Common myeloid progenitor, CD34-positive (primary cell): Measurements from ENCODE around the gene B4GALNT4.
"Not testable (repeated sequence)": the region's sequence is repeated elsewhere in the genome, so short reads cannot be mapped to it uniquely, and the experiment has no call there.

Source experiments
- CTCF ChIA-PET: fragments of 350-600 bp; sonication (Branson Sonifier 250); formaldehyde crosslinking; loops from one replicate; lab custom pipeline; 2021; ENCODE audit warnings: antibody characterized with exemption; lab: Charles Lee
- POLR2A ChIA-PET: fragments of 350-600 bp; sonication (Branson Sonifier 250); formaldehyde crosslinking; loops from one replicate; lab custom pipeline; 2021; ENCODE audit warnings: antibody characterized with exemption; lab: Charles Lee
- DNase-seq, 3 donors: peaks; one replicate each; pipeline versions ENCODE4 v3.0.0 to v3.0.0-alpha.2; 2013
- H3K27ac ChIP-seq, 2 experiments: 1 replicate in 1 of 2; 2 replicates in 1 of 2; pipeline ENCODE4 v1.7.0; 2013; ENCODE audit warnings: inconsistent platforms in 2 of 2, low read length in 2 of 2, mild to moderate bottlenecking in 2 of 2, low read depth in 1 of 2, moderate library complexity in 1 of 2; ENCODE audit not compliant: severe bottlenecking in 2 of 2, insufficient read depth in 1 of 2, poor library complexity in 1 of 2
- H3K27me3 ChIP-seq, 5 experiments: replicated peaks in 2 of 5; 1 replicate in 3 of 5; 2 replicates in 2 of 5; pipeline versions ENCODE4 v1.6.1 to v1.7.0; 2013; ENCODE audit warnings: low read length in 4 of 5, mild to moderate bottlenecking in 2 of 5, moderate library complexity in 2 of 5, inconsistent platforms in 1 of 5; ENCODE audit not compliant: insufficient read depth in 5 of 5, control insufficient read depth in 4 of 5
- H3K36me3 ChIP-seq, 4 experiments: 1 replicate in 2 of 4; 2 replicates in 2 of 4; pipeline versions ENCODE4 v1.6.1 to v1.7.0; 2013; ENCODE audit warnings: low read length in 3 of 4, control low read depth in 1 of 4, mild to moderate bottlenecking in 1 of 4; ENCODE audit not compliant: control insufficient read depth in 4 of 4, insufficient read depth in 4 of 4
- H3K4me1 ChIP-seq, 4 experiments: 1 replicate in 3 of 4; 2 replicates in 1 of 4; pipeline versions ENCODE4 v1.6.1 to v1.7.1; 2013; ENCODE audit warnings: low read length in 3 of 4, mild to moderate bottlenecking in 3 of 4, control low read depth in 1 of 4, inconsistent platforms in 1 of 4, moderate library complexity in 1 of 4; ENCODE audit not compliant: control insufficient read depth in 4 of 4, insufficient read depth in 4 of 4; ENCODE audit errors: control extremely low read depth in 1 of 4
- H3K4me3 ChIP-seq, 7 experiments: 1 replicate in 4 of 7; 2 replicates in 3 of 7; pipeline versions ENCODE4 v1.5.1 to v1.7.0; 2013; ENCODE audit warnings: mild to moderate bottlenecking in 7 of 7, low read length in 6 of 7, moderate library complexity in 6 of 7, inconsistent platforms in 2 of 7, low read depth in 2 of 7, control low read depth in 1 of 7; ENCODE audit not compliant: insufficient read depth in 4 of 7, control insufficient read depth in 1 of 7; ENCODE audit errors: extremely low read depth in 1 of 7
- H3K9me3 ChIP-seq, 5 experiments: 1 replicate in 4 of 5; 2 replicates in 1 of 5; pipeline versions ENCODE4 v1.6.1 to v1.7.1; 2013; ENCODE audit warnings: low read length in 4 of 5, mild to moderate bottlenecking in 2 of 5, inconsistent platforms in 1 of 5, low read depth in 1 of 5, moderate library complexity in 1 of 5; ENCODE audit not compliant: control insufficient read depth in 4 of 5, insufficient read depth in 2 of 5; ENCODE audit errors: control extremely low read depth in 1 of 5
- WGBS: methylation state at CpG from one replicate; pipeline ENCODE4 v1.1.5; 2013; ENCODE audit not compliant: insufficient coverage; 5-methylcytosine and 5-hydroxymethylcytosine counted together

B4GALNT4 gene

GRCh38 chr11:359181-359714, 10.1 kb upstream of the B4GALNT4 start:
- 73% methylated on average over 4 of the region's 5 CpGs for WGBS
- CTCF ChIA-PET = interaction anchor here (0.7 to 4.1 kb wide), 3 partner anchors 9 to 109 kb away, joined by 3 to 17 read pairs (median 3); no protein-coding TSS in a partner anchor
- H3K4me3 ChIP-seq = no peak overlapping the region
- DNase-seq = no peak
- no peak overlapping the region for H3K27ac ChIP-seq
- POLR2A ChIA-PET = interaction anchor here (0.6 kb wide), 1 partner anchor 43 kb away, joined by 5 read pairs; no protein-coding TSS in a partner anchor
- H3K9me3 ChIP-seq = peaks cover 0 to 15% (median 6%) of the 10 kb centered on the region in 5 experiments
- H3K4me1 ChIP-seq = peaks cover 4 to 14% (median 9%) of the 10 kb centered on the region in 4 experiments
- no peaks in the 10 kb centered on the region for H3K27me3 ChIP-seq
- no peaks in the 10 kb centered on the region for H3K36me3 ChIP-seq

- ChIA-PET CTCF (interaction anchor here (0.8 to 5.6 kb wide), 5 partner anchors 33 to 110 kb away, joined by 3 to 37 read pairs (median 17); partner anchors contain the start of genes IFITM2 and PTDSS2), POLR2A (no interaction called here)
- H3K4me3 ChIP-seq = no peak overlapping the region
- peaks cover 0 to 15% (median 6%) of the 10 kb centered on the region in 5 experiments for H3K9me3 ChIP-seq
- H3K27ac ChIP-seq = no peak overlapping the region
- peaks cover 0 to 9% (median 0%) of the 10 kb centered on the region in 5 experiments for H3K27me3 ChIP-seq
- no peaks in the 10 kb centered on the region for H3K36me3 ChIP-seq
- DNase-seq = no peak
- peaks cover 0 to 4% (median 3%) of the 10 kb centered on the region in 4 experiments for H3K4me1 ChIP-seq
- 87% methylated on average over 22 of the region's 22 CpGs for whole genome bisulfite sequencing
Measured at GRCh38 chr11:360326-361280, 8.7 kb upstream of the B4GALNT4 start.

GRCh38 chr11:362642-363442, 6.5 kb upstream of the B4GALNT4 start:
- 92% methylated on average over 29 of the region's 36 CpGs for WGBS
- H3K4me1 ChIP-seq = no peaks in the 10 kb centered on the region
- POLR2A ChIA-PET = no interaction called here
- no peak overlapping the region for H3K4me3 ChIP-seq
- no peak for DNase-seq
- H3K27me3 ChIP-seq = peaks cover 0 to 28% (median 11%) of the 10 kb centered on the region in 5 experiments
- H3K9me3 ChIP-seq = peaks cover 0 to 15% (median 6%) of the 10 kb centered on the region in 5 experiments
- CTCF ChIA-PET = interaction anchor here (0.6 to 5.6 kb wide), 22 partner anchors 9 to 137 kb away, joined by 3 to 37 read pairs (median 4); partner anchors contain the start of genes IFITM2, IFITM5 and PTDSS2
- H3K36me3 ChIP-seq = no peaks in the 10 kb centered on the region
- no peak overlapping the region for H3K27ac ChIP-seq

- H3K4me3 ChIP-seq, H3K36me3 ChIP-seq, DNase-seq, H3K4me1 ChIP-seq, H3K27ac ChIP-seq: not testable (repeated sequence)
- peaks cover 0 to 34% (median 17%) of the 10 kb centered on the region in 5 experiments for H3K27me3 ChIP-seq
- POLR2A ChIA-PET = interaction anchor here (0.6 to 1.4 kb wide), 3 partner anchors 9 to 111 kb away, joined by 3 to 8 read pairs (median 4); no protein-coding TSS in a partner anchor
- 98% methylated on average over 11 of the region's 22 CpGs for WGBS
- peaks cover 0 to 15% (median 6%) of the 10 kb centered on the region in 5 experiments for H3K9me3 ChIP-seq
- CTCF ChIA-PET = interaction anchor here (0.6 to 5.6 kb wide), 24 partner anchors 8 to 156 kb away, joined by 3 to 37 read pairs (median 4); partner anchors contain the start of genes IFITM2, IFITM5 and PTDSS2
Measured at GRCh38 chr11:363443-363805, 5.9 kb upstream of the B4GALNT4 start.

GRCh38 chr11:363948-364761, 5.1 kb upstream of the B4GALNT4 start:
- Histone ChIP-seq H3K9me3 (peaks cover 0 to 15% (median 6%) of the 10 kb centered on the region in 5 experiments), H3K4me1 (peaks cover 0 to 9% (median 6%) of the 10 kb centered on the region in 4 experiments), H3K27ac (no peak overlapping the region), H3K4me3 (no peak overlapping the region), H3K36me3 (no peaks in the 10 kb centered on the region), H3K27me3 (peaks cover 0 to 38% (median 20%) of the 10 kb centered on the region in 5 experiments)
- peak; percentile 43 to 66 (median 61) for DNase-seq
- POLR2A ChIA-PET = interaction anchor here (0.6 to 1.4 kb wide), 3 partner anchors 9 to 112 kb away, joined by 3 to 8 read pairs (median 4); no protein-coding TSS in a partner anchor
- CTCF ChIA-PET = interaction anchor here (0.6 to 5.6 kb wide), 19 partner anchors 8 to 183 kb away, joined by 3 to 37 read pairs (median 4); partner anchors contain the start of genes IFITM2, IFITM5 and PTDSS2
- WGBS = 86% methylated on average over 18 of the region's 24 CpGs
